Measurements from ENCODE around the gene THBD.

THBD gene

GRCh38 chr20:23036371-23036770 is 13.1 kb downstream of the THBD start:
- no peak for TF ChIP-seq CTCF (IDR thresholded peaks at IDR 0.05; ENCODE audit: low read depth, low read length, missing control alignments)
- H3K4me3 ChIP-seq (ENCODE audit: low read depth, low read length): no peak overlapping the region
- DNase-seq (ENCODE audit: low read depth): no peak

- no peak overlapping the region for H3K4me3 ChIP-seq (ENCODE audit: low read depth, low read length)
- no peak for DNase-seq (ENCODE audit: low read depth)
- TF ChIP-seq CTCF (IDR thresholded peaks at IDR 0.05; ENCODE audit: low read depth, low read length, missing control alignments): no peak
These were observed 13.7 kb downstream of the THBD start for GRCh38 chr20:23035731-23036130.

GRCh38 chr20:23034721-23035671 is 14.5 kb downstream of the THBD start, which contains the start of gene SSTR4:
SSTR4 (plus strand) TSS chr20:23035312; CDS start chr20:23035484, 172 bp downstream.
- no peak within 1 kb of the TSS for H3K4me3 ChIP-seq (ENCODE audit: low read depth, low read length)
- DNase-seq (ENCODE audit: low read depth): no peak
- no peak for TF ChIP-seq CTCF (IDR thresholded peaks at IDR 0.05; ENCODE audit: low read depth, low read length, missing control alignments)

- no peak for DNase-seq (ENCODE audit: low read depth)
- H3K4me3 ChIP-seq (ENCODE audit: low read depth, low read length): no peak overlapping the region
- TF ChIP-seq CTCF (IDR thresholded peaks at IDR 0.05; ENCODE audit: low read depth, low read length, missing control alignments): no peak
These were observed 15.6 kb downstream of the THBD start for GRCh38 chr20:23033918-23034317.

GRCh38 chr20:23032750-23033078 is 16.8 kb downstream of the THBD start:
- H3K4me3 ChIP-seq (ENCODE audit: low read depth, low read length): no peak overlapping the region
- no peak for TF ChIP-seq CTCF (IDR thresholded peaks at IDR 0.05; ENCODE audit: low read depth, low read length, missing control alignments)
- no peak for DNase-seq (ENCODE audit: low read depth)

- no peak for DNase-seq (ENCODE audit: low read depth)
- TF ChIP-seq CTCF (IDR thresholded peaks at IDR 0.05; ENCODE audit: low read depth, low read length, missing control alignments): no peak
- no peak overlapping the region for H3K4me3 ChIP-seq (ENCODE audit: low read depth, low read length)
These were observed 17.3 kb downstream of the THBD start for GRCh38 chr20:23032056-23032749.
